ENCODE measurements around the gene GPR78.

GRCh38 chr4:8609824-8610350, 29.7 kb downstream of the GPR78 start:
- TF ChIP-seq, protein P1, sequence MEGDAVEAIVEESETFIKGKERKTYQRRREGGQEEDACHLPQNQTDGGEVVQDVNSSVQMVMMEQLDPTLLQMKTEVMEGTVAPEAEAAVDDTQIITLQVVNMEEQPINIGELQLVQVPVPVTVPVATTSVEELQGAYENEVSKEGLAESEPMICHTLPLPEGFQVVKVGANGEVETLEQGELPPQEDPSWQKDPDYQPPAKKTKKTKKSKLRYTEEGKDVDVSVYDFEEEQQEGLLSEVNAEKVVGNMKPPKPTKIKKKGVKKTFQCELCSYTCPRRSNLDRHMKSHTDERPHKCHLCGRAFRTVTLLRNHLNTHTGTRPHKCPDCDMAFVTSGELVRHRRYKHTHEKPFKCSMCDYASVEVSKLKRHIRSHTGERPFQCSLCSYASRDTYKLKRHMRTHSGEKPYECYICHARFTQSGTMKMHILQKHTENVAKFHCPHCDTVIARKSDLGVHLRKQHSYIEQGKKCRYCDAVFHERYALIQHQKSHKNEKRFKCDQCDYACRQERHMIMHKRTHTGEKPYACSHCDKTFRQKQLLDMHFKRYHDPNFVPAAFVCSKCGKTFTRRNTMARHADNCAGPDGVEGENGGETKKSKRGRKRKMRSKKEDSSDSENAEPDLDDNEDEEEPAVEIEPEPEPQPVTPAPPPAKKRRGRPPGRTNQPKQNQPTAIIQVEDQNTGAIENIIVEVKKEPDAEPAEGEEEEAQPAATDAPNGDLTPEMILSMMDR (conservative IDR thresholded peaks at IDR 0.05 in 1 of 2, IDR thresholded peaks at IDR 0.05 in 1 of 2; ENCODE audit: low read depth in 1 of 2, low read length in 2 of 2): no peak
- TF ChIP-seq EZH2 (IDR thresholded peaks at IDR 0.05; ENCODE audit: low read length, missing control alignments): no peak

Data from fibroblast of lung (primary cell).